SIG-M5 (cell line): ENCODE results near the gene VPS4B.
A peak's percentile ranks its signal among the peaks of the same experiment; 100 is the strongest.
"Not testable (repeated sequence)": the region's sequence is repeated elsewhere in the genome, so short reads cannot be mapped to it uniquely, and the experiment has no call there.

Experiments used
- DNase-seq: peaks from one replicate; lab custom pipeline; 2025; lab: John Stamatoyannopoulos, UW

Gene VPS4B

DNA sequence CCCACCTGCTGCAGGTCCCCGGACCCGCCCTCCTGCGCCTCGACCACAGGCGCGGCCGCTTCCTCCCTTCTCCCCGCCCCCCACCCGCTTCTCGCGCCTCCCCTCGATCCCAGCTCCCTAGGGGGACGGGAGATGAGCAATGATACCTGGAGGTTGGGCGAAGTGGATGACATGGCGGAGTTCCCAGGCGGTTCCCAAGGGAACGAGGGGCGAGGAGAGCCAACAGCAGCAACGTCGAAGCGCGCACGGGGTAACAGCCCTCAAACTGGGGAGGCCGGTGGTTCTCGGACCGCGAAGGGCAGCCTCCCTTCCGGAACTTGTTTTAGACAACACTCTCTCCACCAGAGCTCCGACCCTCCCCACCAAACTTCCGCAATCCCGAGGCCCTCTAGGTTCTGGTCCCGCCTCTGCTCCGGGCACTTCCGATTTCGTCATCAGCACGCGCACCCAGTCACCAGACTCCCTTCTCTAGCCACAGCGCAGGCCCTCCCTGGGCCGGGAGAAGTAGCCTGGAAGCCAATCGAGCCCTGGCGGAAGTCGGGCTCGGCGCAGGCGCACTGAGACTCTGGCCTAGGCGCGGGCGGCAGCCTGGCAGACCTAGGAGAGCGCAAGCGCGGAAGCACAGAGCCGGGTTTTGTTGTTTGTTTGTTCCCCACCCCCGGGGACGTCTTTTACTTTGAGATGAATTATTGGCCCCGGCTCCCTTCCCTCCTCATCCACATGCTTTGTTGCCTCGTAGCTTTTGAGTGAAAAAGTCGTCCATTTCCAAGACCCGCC is at the start of gene VPS4B:
VPS4B (minus strand) TSS at position 390 of the 777 bp plus-strand sequence; CDS start at position 173, 217 bp downstream.
- DNase-seq: peak; percentile 98

GRCh38 chr18:63470751-63471150 is 48.5 kb upstream of the VPS4B start:
- DNase-seq: no peak

- DNase-seq: no peak
Measured at GRCh38 chr18:63468575-63468974, 46.3 kb upstream of the VPS4B start.

GRCh38 chr18:63467699-63468098 is 45.4 kb upstream of the VPS4B start:
- DNase-seq: no peak

DNA sequence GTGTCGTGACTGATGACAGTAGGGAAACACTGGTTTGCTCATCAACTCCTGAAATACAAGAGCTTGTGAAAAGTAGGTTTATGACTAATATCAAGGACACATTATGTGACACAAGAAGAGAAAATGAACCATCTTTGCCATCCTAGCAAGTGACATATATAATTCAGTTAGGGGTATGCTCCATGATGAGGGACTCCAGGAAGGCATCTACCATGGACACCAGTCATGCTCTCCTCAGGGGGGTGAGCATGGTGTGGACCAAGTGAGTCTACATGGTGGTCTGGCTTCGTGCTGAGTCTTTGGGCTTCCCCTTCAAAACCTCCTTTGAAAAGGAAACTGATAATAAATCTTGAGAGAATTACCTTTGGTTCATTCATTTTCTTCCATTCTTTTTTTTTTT is 42.8 kb upstream of the VPS4B start:
- DNase-seq: no peak

DNA sequence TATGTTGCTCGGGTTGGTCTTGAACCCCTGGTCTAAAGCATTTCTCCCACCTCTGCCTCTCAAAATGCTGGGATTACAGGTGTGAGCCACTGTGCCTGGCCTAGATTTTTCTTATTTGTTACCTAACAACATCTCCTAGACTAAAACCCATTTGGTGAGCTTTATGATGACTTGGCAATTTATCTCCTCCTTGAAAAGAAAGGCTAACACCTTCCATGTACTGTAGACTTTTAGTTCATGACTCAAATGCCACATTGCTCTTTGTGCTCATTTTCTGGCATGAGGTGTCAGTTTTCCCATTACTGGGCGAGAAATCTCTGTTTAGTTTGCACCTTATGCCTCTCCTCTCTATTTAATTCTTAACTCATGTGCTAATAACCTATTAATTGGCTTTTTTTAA is 42.2 kb upstream of the VPS4B start:
- DNase-seq: no peak

GRCh38 chr18:63460414-63460813 is 38.1 kb upstream of the VPS4B start:
- no peak for DNase-seq

DNA sequence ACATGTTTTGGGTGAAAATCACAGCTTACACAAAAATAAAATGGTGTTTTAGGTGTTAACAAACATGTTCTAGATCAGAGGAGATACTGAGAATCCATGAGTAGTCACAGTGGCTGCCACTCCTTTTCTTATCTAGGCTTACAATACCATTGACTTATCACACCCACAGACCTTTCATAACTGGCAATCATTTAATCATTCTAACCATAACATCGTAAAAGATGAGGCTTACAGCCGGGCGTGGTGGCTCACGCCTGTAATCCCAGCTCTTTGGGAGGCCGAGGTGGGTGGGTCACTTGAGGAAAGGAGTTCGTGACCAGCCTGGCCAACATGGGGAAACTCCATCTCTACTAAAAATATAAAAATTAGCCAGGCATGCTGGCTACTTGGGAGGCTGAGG is 35.7 kb upstream of the VPS4B start:
- DNase-seq: no peak

- DNase-seq: no peak
Measured at GRCh38 chr18:63454497-63454896, 32.2 kb upstream of the VPS4B start.

DNA sequence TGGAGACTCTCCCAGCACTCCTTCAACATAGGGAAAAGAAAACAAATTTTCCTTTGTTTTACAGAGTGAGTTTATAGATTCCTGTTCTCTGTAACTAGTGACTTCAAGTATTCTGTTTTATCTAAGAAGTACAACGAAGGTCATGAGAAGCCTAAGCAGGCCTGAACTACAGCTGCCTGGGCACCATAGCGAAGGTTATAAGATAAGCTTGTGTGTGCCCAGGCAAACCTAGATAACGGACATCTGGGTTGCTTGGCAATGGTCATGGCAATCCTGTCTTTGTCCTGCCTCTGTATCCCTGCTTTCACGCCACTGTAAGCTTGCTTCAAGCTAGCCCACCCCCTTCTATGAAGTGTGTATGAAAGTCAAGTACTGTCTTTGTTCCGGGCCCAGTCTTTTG is 30.5 kb upstream of the VPS4B start:
- DNase-seq: not testable (repeated sequence)

GRCh38 chr18:63451799-63452660 is 29.8 kb upstream of the VPS4B start:
- DNase-seq: no peak

GRCh38 chr18:63449426-63449825 is 27.1 kb upstream of the VPS4B start:
- DNase-seq: no peak

DNA sequence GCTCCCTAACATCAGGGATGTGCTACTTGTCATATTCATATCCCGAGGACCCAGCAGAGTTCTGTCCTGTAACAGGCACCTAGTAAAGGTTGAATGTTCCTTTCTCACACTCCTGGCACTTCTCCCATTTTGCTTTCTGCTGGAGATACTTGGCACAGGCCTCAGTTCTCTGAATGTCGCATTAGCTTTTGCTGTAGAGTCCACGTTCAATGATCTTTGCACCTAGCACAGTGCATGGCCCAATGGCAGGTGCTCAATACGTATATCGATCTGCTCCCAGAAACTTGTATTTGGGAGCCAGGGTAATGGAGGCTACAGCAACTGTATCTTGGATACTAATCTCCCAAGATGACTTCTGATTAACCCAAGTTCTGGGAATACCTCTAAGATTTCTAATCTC is 24.8 kb upstream of the VPS4B start:
- no peak for DNase-seq

- DNase-seq: no peak
Measured at GRCh38 chr18:63446266-63446665, 24.0 kb upstream of the VPS4B start.

- no peak for DNase-seq
Measured at GRCh38 chr18:63445037-63445436, 22.8 kb upstream of the VPS4B start.

DNA sequence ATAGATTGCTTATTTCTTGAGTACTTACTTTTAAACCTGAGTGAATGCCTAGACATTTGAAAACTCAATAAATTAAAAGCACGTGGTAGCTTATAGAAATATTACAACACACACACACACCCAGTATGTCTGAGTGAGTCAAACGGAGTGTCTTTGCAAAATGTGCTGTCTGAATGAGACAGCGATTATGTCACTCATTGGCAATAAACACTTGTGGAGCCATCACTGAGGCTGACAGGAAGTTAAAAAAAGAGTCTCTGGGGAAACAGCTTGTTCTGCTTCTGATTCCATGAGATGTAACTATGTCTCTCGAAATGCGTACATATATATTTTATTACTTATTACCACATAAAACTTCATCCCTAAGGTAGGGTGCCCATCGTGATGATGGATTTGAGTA is 22.3 kb upstream of the VPS4B start:
- DNase-seq: peak; percentile 91

GRCh38 chr18:63443829-63444228 is 21.6 kb upstream of the VPS4B start:
- DNase-seq: no peak

DNA sequence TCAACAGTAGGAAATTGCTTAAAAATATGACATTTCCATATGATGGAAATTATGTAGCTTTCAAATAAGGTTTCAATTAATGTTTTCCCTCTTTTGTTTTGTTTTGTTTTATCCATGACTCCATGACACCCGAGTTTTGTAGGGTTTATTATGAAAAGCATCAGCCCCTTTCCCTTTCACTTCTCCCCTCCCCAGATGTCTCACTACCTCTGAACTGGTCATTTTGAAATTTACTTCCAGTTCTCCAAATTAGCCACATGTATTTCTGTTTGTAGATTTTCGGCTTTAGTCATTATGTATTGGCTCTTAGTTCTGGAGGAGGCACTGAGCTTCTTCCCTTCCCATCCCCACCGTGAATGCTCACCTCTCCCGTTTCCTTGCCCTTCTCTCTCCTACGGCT is 18.6 kb upstream of the VPS4B start:
- peak; percentile 4 for DNase-seq

- no peak for DNase-seq
Measured at GRCh38 chr18:63440219-63440618, 17.9 kb upstream of the VPS4B start.

DNA sequence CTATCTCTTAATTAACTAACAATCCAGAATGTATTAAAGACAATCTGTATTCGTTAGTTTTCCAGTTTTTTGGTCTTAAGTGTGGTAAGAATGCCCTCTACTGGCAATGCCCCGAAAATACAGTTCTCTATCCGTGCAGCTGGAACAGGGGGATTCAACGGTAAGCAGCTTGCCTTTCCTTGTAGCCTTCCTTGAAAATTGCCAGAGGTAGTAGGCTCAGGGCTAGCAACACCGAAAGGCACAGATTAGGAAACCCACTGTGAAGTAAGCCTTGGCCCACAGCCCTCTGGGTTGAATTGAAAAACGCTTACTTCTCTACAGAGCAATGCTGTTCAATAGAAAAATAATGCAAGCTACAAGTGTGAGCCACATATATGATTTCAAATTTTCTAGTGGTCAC is 17.1 kb upstream of the VPS4B start:
- no peak for DNase-seq

- DNase-seq: no peak
Measured at GRCh38 chr18:63438181-63438580, 15.9 kb upstream of the VPS4B start.

DNA sequence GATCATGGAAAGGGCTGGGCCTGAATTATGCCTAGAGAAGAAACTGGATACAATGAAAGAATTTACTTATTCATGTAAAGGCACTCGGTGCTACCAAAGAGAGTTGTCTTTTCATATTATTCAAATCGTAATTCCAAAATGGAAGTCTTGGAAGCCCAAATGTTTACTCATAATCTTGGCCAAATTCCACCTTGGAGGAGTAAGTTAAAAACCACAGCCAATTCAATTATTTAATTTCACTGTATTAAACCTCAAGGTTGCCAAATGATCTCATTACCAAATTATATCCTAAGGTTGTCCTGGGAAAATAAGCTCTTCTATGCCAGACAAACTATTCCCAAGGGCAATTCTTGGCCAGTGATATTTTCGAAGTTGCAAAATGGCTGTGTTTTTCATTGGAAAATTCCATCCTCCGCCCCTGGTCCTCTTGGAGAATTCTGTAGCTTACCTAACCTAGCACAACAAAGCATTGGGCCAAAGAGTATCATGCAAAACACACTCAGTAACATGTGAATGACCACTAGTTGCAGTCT is 11.1 kb upstream of the VPS4B start:
- DNase-seq: no peak

DNA sequence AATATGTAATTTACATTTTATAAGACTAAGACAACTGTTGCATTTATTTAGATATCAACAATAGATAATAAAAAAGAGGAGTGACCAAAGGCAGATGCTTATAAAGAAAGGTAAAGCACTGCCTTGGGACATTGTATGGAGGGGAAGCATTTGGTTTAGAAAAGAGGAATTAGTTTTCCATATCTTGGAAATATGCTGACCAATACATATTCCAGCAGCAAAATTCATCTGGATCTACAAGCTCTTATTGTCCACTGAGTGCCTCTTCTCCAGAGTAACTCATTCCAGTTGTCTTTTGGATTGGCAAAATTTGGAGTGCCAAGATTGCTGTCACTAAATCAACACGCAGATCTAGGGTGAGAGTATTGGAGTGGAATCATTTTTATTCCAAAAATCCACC is 8.9 kb upstream of the VPS4B start:
- no peak for DNase-seq
